Chondrocyte (in vitro differentiated cells): ENCODE results near the gene GNAI3. TPM values are rescaled to one million over a fixed set of nuclear protein-coding genes. Genes with fewer than 3 reads are reported as not detected.

ENCODE experiments used
- DNase-seq: peaks from one replicate; pipeline ENCODE4 v3.0.0; 2021; ENCODE audit warnings: mixed read lengths, low spot score
- H3K27ac Mint-ChIP-seq: one replicate; pipeline ENCODE4 v1.8.0; 2021; ENCODE audit warnings: mild to moderate bottlenecking, moderate library complexity, mixed read lengths; ENCODE audit not compliant: unreplicated experiment
- H3K27me3 Mint-ChIP-seq: 2 replicates; pipeline ENCODE4 v1.8.0; 2021; ENCODE audit warnings: low read depth, mixed read lengths
- H3K36me3 Mint-ChIP-seq: 2 replicates; pipeline ENCODE4 v1.8.0; 2021; ENCODE audit warnings: low read depth, mixed read lengths
- H3K4me1 Mint-ChIP-seq: 2 replicates; pipeline ENCODE4 v1.8.0; 2021; ENCODE audit warnings: low read depth, mild to moderate bottlenecking, mixed read lengths
- H3K4me3 Mint-ChIP-seq: one replicate; pipeline ENCODE4 v1.8.0; 2021; ENCODE audit warnings: mild to moderate bottlenecking, moderate library complexity, mixed read lengths; ENCODE audit not compliant: unreplicated experiment
- H3K9me3 Mint-ChIP-seq: 2 replicates; pipeline ENCODE4 v1.8.0; 2021; ENCODE audit warnings: low read depth, mixed read lengths
- CTCF ChIP-seq: fragments of 200-600 bp; sonication (generic); IDR thresholded peaks from 2 replicates; pipeline ENCODE4 v1.5.0; 2021; ENCODE audit warnings: antibody characterized with exemption, mild to moderate bottlenecking, moderate library complexity
- total RNA-seq: library from RNA; stranded (reverse); gene quantifications from 3 replicates; pipeline ENCODE4 v1.2.1, GENCODE V29; 2021

The GNAI3 gene
- total RNA-seq, 1 donor from 2014 or later = 10.7 TPM

GRCh38 chr1:109643385-109644230, 95.2 kb downstream of the GNAI3 start:
- peak; percentile 85 for DNase-seq
- peak; percentile 92 for TF ChIP-seq CTCF
- H3K27me3 Mint-ChIP-seq = no peaks in the 10 kb centered on the region
- peaks cover 8% of the 10 kb centered on the region for H3K9me3 Mint-ChIP-seq
- peak overlapping the region; percentile 49 for H3K27ac Mint-ChIP-seq
- H3K4me3 Mint-ChIP-seq = no peak overlapping the region
- H3K36me3 Mint-ChIP-seq = no peaks in the 10 kb centered on the region
- peaks cover 15% of the 10 kb centered on the region for H3K4me1 Mint-ChIP-seq

DNA sequence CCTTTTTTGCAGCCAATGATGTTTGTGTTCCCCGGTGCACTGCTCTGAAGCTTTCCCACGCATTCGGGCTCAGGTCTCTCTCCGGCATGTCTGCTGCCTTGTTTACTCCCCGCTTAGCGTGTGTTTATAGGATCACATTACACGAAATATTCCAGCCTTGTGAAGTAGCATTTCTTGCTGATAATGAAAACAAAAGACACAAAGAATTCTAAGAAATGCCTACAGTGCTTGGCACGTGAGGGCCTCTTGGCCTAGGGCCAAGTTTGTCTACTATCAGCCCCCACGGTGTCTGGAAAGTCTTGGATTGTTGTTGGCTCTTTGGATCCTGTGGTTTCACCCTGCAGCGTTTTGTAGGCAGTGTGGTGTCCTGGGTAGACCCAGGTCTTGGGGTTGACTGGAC, 96.3 kb downstream of the GNAI3 start:
- Mint-ChIP-seq H3K27me3 (no peaks in the 10 kb centered on the region), H3K4me1 (peaks cover 15% of the 10 kb centered on the region), H3K36me3 (no peaks in the 10 kb centered on the region), H3K4me3 (no peak overlapping the region), H3K27ac (peak overlapping the region; percentile 32), H3K9me3 (peaks cover 8% of the 10 kb centered on the region)
- peak; percentile 28 for DNase-seq
- TF ChIP-seq CTCF = no peak

DNA sequence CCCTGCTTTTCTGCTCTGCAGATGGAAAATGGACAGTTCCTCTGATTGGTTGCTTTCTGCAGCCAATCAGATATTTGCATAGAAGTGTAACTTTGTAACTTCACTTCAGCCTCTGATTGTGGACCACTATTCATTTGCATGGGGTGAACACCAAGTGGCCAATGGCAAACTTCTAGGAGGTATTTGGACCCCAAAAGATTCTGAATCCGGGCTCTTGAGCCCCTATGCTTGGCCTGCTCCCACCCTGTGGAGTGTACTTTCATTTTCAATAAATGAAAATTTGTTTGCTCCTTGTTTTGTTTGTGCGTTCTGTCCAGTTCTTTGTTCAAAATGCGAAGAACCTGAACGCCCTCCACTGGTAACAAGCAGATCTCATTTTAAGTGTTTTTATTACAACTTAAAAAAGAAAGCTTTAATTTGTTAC, 101.1 kb downstream of the GNAI3 start:
- Mint-ChIP-seq H3K4me3 (no peak overlapping the region), H3K27ac (no peak overlapping the region), H3K4me1 (peaks cover 23% of the 10 kb centered on the region), H3K9me3 (peaks cover 8% of the 10 kb centered on the region), H3K36me3 (no peaks in the 10 kb centered on the region), H3K27me3 (no peaks in the 10 kb centered on the region)
- TF ChIP-seq CTCF = peak; percentile 66
- no peak for DNase-seq

GRCh38 chr1:109650609-109651008, 102.2 kb downstream of the GNAI3 start:
- H3K4me1 Mint-ChIP-seq = peaks cover 26% of the 10 kb centered on the region
- DNase-seq = no peak
- H3K27me3 Mint-ChIP-seq = no peaks in the 10 kb centered on the region
- H3K4me3 Mint-ChIP-seq = no peak overlapping the region
- no peaks in the 10 kb centered on the region for H3K36me3 Mint-ChIP-seq
- H3K9me3 Mint-ChIP-seq = peaks cover 8% of the 10 kb centered on the region
- TF ChIP-seq CTCF = no peak
- H3K27ac Mint-ChIP-seq = peak overlapping the region; percentile 61

DNA sequence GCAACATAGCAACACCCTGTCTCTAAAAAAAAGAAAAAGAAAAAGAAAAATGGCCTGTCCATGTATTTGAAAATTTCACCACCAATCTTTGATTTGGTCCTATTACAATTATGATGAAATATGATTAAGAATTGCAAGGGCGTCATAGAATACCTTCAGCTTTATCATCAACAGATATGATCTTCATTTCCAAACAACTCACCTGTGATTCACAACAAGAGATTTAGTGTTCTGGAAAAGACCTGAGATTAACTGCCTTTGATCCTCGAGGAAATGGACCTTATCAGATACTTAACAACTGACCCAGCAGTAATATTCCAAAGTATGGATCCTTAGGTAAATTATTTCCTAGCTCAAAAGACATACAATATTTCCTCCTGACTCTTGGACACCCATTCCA, 104.0 kb downstream of the GNAI3 start:
- no peak for TF ChIP-seq CTCF
- Mint-ChIP-seq H3K27ac (no peak overlapping the region), H3K27me3 (no peaks in the 10 kb centered on the region), H3K4me1 (peaks cover 35% of the 10 kb centered on the region), H3K36me3 (no peaks in the 10 kb centered on the region), H3K9me3 (no peaks in the 10 kb centered on the region), H3K4me3 (no peak overlapping the region)
- DNase-seq = no peak
